ENCODE data around the gene SREBF1. TPM values are rescaled to one million over a fixed set of nuclear protein-coding genes. Genes with fewer than 3 reads are reported as not detected.

SREBF1 gene
- total RNA-seq, 1 experiment from 2014 or later: 298 TPM

- TF ChIP-seq ATF3 (IDR thresholded peaks at IDR 0.05) (no peak), EGR1 (IDR thresholded peaks at IDR 0.05; ENCODE audit: low read depth) (no peak), SRF (IDR thresholded peaks at IDR 0.05; ENCODE audit: low read depth) (no peak), CBX3 (IDR thresholded peaks at IDR 0.05; ENCODE audit: low read depth) (no peak), CTCF (IDR thresholded peaks at IDR 0.05 in 2 of 3, conservative IDR thresholded peaks at IDR 0.05 in 1 of 3; ENCODE audit: borderline replicate concordance in 1 of 3, insufficient read depth in 1 of 3, low read depth in 2 of 3, low read length in 2 of 3) (no peak), EZH2phosphoT487 (IDR thresholded peaks at IDR 0.05; ENCODE audit: borderline replicate concordance) (no peak), FOSL1 (IDR thresholded peaks at IDR 0.05; ENCODE audit: low read depth) (no peak), POLR2A (IDR thresholded peaks at IDR 0.05; ENCODE audit: borderline replicate concordance, extremely low read depth, insufficient read depth, insufficient read length) (no peak), ZNF274 (IDR thresholded peaks at IDR 0.05; ENCODE audit: low read depth, low read length) (no peak), EZH2 (IDR thresholded peaks at IDR 0.05) (no peak), ZFX (IDR thresholded peaks at IDR 0.05) (no peak), ZBTB33 (IDR thresholded peaks at IDR 0.05; ENCODE audit: extremely low read depth, insufficient replicate concordance, low read length) (no peak), ELF1 (IDR thresholded peaks at IDR 0.05; ENCODE audit: borderline replicate concordance, low read depth) (no peak), MAX (IDR thresholded peaks at IDR 0.05) (no peak), TCF7L2 (IDR thresholded peaks at IDR 0.05; ENCODE audit: borderline replicate concordance, extremely low read depth, insufficient read depth, insufficient read length) (no peak), SP1 (IDR thresholded peaks at IDR 0.05; ENCODE audit: low read depth) (no peak)
- H3K9me3 ChIP-seq (ENCODE audit: control insufficient read depth in 1 of 2, insufficient read depth in 1 of 2, low read depth in 1 of 2, low read length in 2 of 2): no peaks in the 10 kb centered on the region
- no peak overlapping the region for H3K27ac ChIP-seq (ENCODE audit: low read depth, low read length)
- no peak overlapping the region for H2AFZ ChIP-seq (ENCODE audit: low read depth, low read length, poor library complexity, severe bottlenecking)
- no TSS peak for BruUV-seq (replicated peaks)
- H3K4me3 ChIP-seq (replicated peaks in 1 of 2; ENCODE audit: low read depth in 1 of 2, low read length in 2 of 2): no peak overlapping the region
- ChIA-PET RAD21 (ENCODE audit: low non-redundant PET in 1 of 2, low total read pairs in 2 of 2, uncharacterized antibody in 2 of 2, unreplicated experiment in 2 of 2) (no interaction called here), POLR2A (no interaction called here), CTCF (no interaction called here)
- H4K20me1 ChIP-seq (ENCODE audit: insufficient read depth): no peaks in the 10 kb centered on the region
- peaks cover 3 to 4% of the 10 kb centered on the region in 2 experiments; a peak in 1 of 4 replicates for H3K4me1 ChIP-seq (ENCODE audit: control insufficient read depth in 1 of 2, insufficient read depth in 2 of 2, low read length in 2 of 2)
- H3K9me2 ChIP-seq (ENCODE audit: insufficient read depth): no peaks in the 10 kb centered on the region
- H3K36me3 ChIP-seq (ENCODE audit: control insufficient read depth in 1 of 2, insufficient read depth in 2 of 2, low read length in 2 of 2): no peaks in the 10 kb centered on the region
- intact Hi-C loops (cut with micrococcal nuclease): no loop called here
- DNase-seq (ENCODE audit: low read depth, low spot score): no peak
- H3K79me2 ChIP-seq (ENCODE audit: insufficient read depth, low read length): peaks cover 20% of the 10 kb centered on the region; the same call in 1 of the 2 replicates
- H3K4me2 ChIP-seq (ENCODE audit: low read length): no peak overlapping the region
- no peaks in the 10 kb centered on the region for H3K27me3 ChIP-seq (ENCODE audit: insufficient read depth, low read length)
- ATAC-seq: no peak
- H3K9ac ChIP-seq (ENCODE audit: low read length): no peak overlapping the region
Observed at GRCh38 chr17:17765359-17766076, 71.3 kb downstream of the SREBF1 start.

Data from HCT116 (cell line).